GM18519 (cell line): Measurements from ENCODE around the gene CLEC16A.
A peak's percentile ranks its signal among the peaks of the same experiment; 100 is the strongest.

Experiments used
- ATAC-seq: cut with Tn5 transposase; IDR thresholded peaks from one replicate; pipeline ENCODE4 v1.9.1; 2021; ENCODE audit warnings: mild to moderate bottlenecking, moderate library complexity; ENCODE audit not compliant: unreplicated experiment, low FRiP score

CLEC16A gene

GRCh38 chr16:11164482-11165270 is 220.3 kb downstream of the CLEC16A start:
- no peak for ATAC-seq

GRCh38 chr16:11165349-11165748 is 221.0 kb downstream of the CLEC16A start:
- no peak for ATAC-seq

- no peak for ATAC-seq
These were observed 221.7 kb downstream of the CLEC16A start for GRCh38 chr16:11165894-11166665.

GRCh38 chr16:11167581-11167980 is 223.2 kb downstream of the CLEC16A start:
- no peak for ATAC-seq

DNA sequence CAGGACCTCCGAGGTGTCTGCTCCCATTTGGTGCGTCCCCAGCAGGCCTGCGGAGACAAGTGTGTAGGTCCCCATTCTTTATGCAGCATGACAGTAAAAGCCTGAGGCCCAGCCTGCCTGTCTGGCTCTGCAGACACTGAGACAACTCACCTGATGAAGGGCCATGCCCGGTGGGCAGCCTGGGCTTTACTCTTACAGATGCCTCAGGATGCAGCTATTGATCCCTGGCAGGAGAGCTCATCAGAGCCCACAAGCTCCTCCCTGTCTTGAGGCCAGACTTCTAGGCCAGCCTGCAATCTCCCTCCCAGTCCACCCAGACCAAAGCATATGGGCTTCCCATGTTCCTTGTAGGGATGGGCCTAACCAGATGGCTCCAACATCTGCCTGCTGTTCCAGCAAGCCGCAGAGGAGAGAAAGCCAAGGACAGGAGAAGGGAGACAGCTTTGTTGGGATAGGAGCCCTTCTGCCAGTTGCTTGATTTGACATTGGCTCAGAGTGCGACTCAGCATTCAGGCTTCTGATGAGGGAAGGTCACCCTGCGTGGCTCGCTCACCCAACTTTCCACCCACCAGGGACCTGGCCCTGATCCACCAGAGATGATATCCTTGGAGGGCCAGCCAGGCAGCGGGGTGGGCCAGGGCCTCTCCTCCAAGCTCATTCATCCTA is 224.2 kb downstream of the CLEC16A start:
- ATAC-seq = no peak

- ATAC-seq = no peak
These were observed 225.3 kb downstream of the CLEC16A start for GRCh38 chr16:11169641-11170040.

GRCh38 chr16:11170201-11170600 is 225.8 kb downstream of the CLEC16A start:
- no peak for ATAC-seq

DNA sequence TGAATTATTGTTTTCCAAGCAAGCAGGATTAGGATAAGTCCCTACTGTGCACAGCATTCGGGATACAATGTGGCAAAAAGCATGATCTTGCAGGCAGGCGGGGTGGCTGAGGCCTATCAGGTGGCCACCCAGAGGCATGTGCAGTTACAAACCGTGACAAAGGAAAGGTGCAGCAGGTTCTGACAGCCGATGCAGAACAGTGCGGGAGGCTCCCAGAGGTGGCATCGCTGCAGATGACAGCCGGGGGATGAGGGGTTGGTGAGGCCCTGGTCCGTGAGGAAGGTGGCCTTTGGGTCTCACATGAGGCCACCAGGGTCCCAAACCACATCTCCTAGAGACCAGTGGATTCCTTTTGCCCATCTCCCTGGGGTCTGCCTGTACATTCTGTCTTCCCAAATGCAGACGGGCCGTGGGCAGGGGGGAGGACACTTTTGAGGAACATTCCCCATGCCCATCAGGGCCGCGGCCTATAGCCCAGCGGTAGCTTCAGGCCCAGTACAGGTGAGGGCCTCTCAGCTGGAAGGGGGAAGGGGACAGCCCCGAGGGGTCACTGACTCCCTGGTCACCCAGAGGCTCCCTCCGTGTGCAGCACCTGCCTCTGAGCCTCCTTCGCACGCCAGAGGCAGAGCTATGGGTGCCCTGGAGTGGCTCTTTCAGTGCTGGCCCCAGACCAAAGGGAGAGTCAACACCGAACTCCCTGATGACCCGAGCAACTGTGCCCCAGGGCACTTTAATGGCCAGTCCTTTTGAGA is 226.5 kb downstream of the CLEC16A start:
- no peak for ATAC-seq

GRCh38 chr16:11171448-11171709 is 227.0 kb downstream of the CLEC16A start:
- ATAC-seq = no peak

GRCh38 chr16:11171757-11172299 is 227.5 kb downstream of the CLEC16A start:
- no peak for ATAC-seq

GRCh38 chr16:11173426-11173825 is 229.1 kb downstream of the CLEC16A start:
- ATAC-seq = no peak

- no peak for ATAC-seq
These were observed 229.8 kb downstream of the CLEC16A start for GRCh38 chr16:11174141-11174540.

DNA sequence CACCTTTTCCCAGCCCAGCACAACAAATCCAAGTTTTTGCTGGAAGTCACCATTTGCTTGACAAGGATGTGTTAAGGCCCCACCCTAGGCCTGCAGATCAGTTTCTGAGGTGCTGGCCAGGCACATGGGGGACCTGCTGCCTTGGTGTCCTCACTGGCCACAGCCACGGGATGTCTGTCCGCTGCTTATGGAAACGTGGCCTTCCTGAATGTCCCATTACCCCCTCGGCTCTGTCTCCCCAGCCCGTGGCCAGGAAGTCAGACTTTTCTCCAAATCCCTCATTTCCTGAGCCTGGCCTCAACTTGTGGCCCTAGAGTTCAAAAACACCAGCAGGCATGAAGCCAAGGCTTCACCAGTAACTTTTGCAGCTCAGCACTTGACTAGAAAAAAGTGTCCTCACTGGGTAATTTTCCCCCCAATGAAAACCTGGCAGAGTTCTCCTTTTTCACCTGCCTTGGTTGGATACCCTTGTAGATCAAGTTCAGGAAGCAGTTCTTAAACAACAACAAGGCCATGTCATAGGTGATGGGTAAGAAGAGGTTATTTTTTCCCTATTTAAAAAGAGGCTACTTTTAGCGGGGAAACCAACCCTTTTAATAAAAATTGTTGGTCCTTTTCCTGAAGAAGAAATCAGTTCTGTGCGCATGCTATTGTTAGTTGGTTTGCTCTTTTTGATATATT is 230.9 kb downstream of the CLEC16A start:
- no peak for ATAC-seq

- ATAC-seq = peak; percentile 42
These were observed 231.5 kb downstream of the CLEC16A start for GRCh38 chr16:11175787-11176341.

DNA sequence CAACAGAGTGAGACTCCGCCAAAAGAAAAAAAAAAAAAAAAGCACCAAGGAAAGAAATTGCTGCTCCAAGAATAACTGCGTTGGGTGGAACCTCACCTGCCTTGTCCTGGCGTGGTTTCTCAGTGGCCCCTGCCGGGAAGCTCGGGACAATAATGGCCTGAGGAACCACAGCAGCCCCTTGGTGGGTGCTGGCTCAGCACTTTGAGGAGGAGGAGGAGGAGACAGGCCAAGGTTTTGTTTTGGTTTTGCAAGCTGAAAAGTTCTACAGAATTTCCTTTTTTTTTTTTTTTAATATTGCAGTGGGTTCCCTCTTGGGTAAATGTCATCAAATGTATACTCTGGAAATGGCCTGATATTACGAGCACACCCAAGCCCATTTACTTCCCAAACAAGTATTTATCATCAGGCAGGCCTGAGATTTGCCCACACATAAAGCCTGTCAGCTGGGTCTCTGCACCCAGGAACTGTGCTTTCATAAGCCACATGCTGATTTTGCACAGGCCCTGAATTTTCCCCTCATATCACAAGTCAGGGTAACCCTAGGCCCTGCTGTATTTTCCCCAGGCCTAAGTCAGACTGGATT is 233.3 kb downstream of the CLEC16A start:
- ATAC-seq = no peak

GRCh38 chr16:11178424-11178823 is 234.1 kb downstream of the CLEC16A start:
- ATAC-seq = no peak

GRCh38 chr16:11179574-11179973 is 235.2 kb downstream of the CLEC16A start:
- no peak for ATAC-seq

- ATAC-seq = no peak
These were observed 236.1 kb downstream of the CLEC16A start for GRCh38 chr16:11180489-11180888.

- ATAC-seq = no peak
These were observed 237.0 kb downstream of the CLEC16A start for GRCh38 chr16:11181242-11181898.
